WTC11 (cell line): ENCODE data around the gene USP20. TPM values are rescaled to one million over a fixed set of nuclear protein-coding genes. Genes with fewer than 3 reads are reported as not detected.

Experiments
- ATAC-seq: fragments of 200-7000 bp; cut with Tn5 transposase; 2 replicates; pipeline ENCODE4 v1.10.0; 2021; ENCODE audit warnings: mild to moderate bottlenecking, moderate library complexity
- CTCF ChIA-PET: fragments of 300-600 bp; sonication (Branson Sonifier 250); formaldehyde crosslinking; loops from one replicate; lab custom pipeline; 2021; ENCODE audit warnings: antibody characterized with exemption; lab: Charles Lee
- POLR2A ChIA-PET: fragments of 350-600 bp; sonication (Branson Sonifier 250); formaldehyde crosslinking; loops from one replicate; lab custom pipeline; 2021; ENCODE audit warnings: antibody characterized with exemption; lab: Charles Lee
- DNase-seq: peaks from one replicate; pipeline ENCODE4 v3.0.0; 2021; ENCODE audit warnings: low spot score
- H3K27ac Mint-ChIP-seq: 2 replicates; pipeline ENCODE4 v1.8.0; 2021; ENCODE audit warnings: mixed read lengths
- H3K27me3 Mint-ChIP-seq: 2 replicates; pipeline ENCODE4 v1.8.0; 2021; ENCODE audit warnings: low read depth, mild to moderate bottlenecking, moderate library complexity, mixed read lengths
- H3K36me3 Mint-ChIP-seq: 2 replicates; pipeline ENCODE4 v1.8.0; 2021; ENCODE audit warnings: mixed read lengths
- H3K4me1 Mint-ChIP-seq: 2 replicates; pipeline ENCODE4 v1.8.0; 2022; ENCODE audit warnings: mixed read lengths
- H3K4me3 Mint-ChIP-seq: 2 replicates; pipeline ENCODE4 v1.8.0; 2021; ENCODE audit warnings: mild to moderate bottlenecking, moderate library complexity, mixed read lengths
- H3K9me3 Mint-ChIP-seq: 2 replicates; pipeline ENCODE4 v1.8.0; 2021; ENCODE audit warnings: mixed read lengths
- AFF4 ChIP-seq: sonication (generic); formaldehyde crosslinking; IDR thresholded peaks from 2 replicates; pipeline ENCODE4 v1.8.1; 2023; ENCODE audit warnings: mild to moderate bottlenecking, missing genetic modification reagents, borderline replicate concordance
- AR ChIP-seq: fragments of 250-450 bp; sonication (Bioruptor Pico); IDR thresholded peaks from 2 replicates; pipeline ENCODE4 v1.9.0; 2021; ENCODE audit warnings: mild to moderate bottlenecking
- ATF1 ChIP-seq: sonication (generic); formaldehyde crosslinking; IDR thresholded peaks from 2 replicates; pipeline ENCODE4 v1.8.1; 2023; ENCODE audit warnings: mild to moderate bottlenecking, moderate library complexity, missing genetic modification reagents
- ATF6 ChIP-seq: sonication (generic); formaldehyde crosslinking; IDR thresholded peaks from 2 replicates; pipeline ENCODE4 v1.8.1; 2023; ENCODE audit warnings: mild to moderate bottlenecking, missing genetic modification reagents
- CDX4 ChIP-seq: fragments of 250-450 bp; sonication (Bioruptor Pico); IDR thresholded peaks from 2 replicates; pipeline ENCODE4 v1.9.0; 2021; ENCODE audit warnings: moderate library complexity, mild to moderate bottlenecking, inconsistent platforms, borderline replicate concordance
- ERG ChIP-seq: fragments of 250-450 bp; sonication (Bioruptor Pico); IDR thresholded peaks from 2 replicates; pipeline ENCODE4 v1.8.0; 2021; ENCODE audit warnings: mild to moderate bottlenecking
- FOXP1 ChIP-seq: sonication (generic); formaldehyde crosslinking; IDR thresholded peaks from 2 replicates; pipeline ENCODE4 v1.8.0; 2022; ENCODE audit warnings: missing genetic modification reagents, mild to moderate bottlenecking, moderate library complexity, borderline replicate concordance
- GRHL2 ChIP-seq: fragments of 250-450 bp; sonication (Bioruptor Pico); IDR thresholded peaks from 2 replicates; pipeline ENCODE4 v1.8.0; 2022; ENCODE audit warnings: mild to moderate bottlenecking, moderate library complexity; ENCODE audit not compliant: insufficient replicate concordance, severe bottlenecking
- HMGA2 ChIP-seq: fragments of 250-450 bp; sonication (Bioruptor Pico); IDR thresholded peaks from 2 replicates; pipeline ENCODE4 v1.4.0; 2021; ENCODE audit warnings: mild to moderate bottlenecking, moderate library complexity
- MLX ChIP-seq: sonication (generic); formaldehyde crosslinking; IDR thresholded peaks from 2 replicates; pipeline ENCODE4 v1.8.1; 2023; ENCODE audit warnings: mild to moderate bottlenecking, missing genetic modification reagents, moderate library complexity
- MXD4 ChIP-seq: fragments of 250-450 bp; sonication (Bioruptor Pico); IDR thresholded peaks from 2 replicates; pipeline ENCODE4 v1.8.0; 2021; ENCODE audit warnings: mild to moderate bottlenecking, moderate library complexity, borderline replicate concordance
- PRRX2 ChIP-seq: fragments of 250-450 bp; sonication (Bioruptor Pico); IDR thresholded peaks from 2 replicates; pipeline ENCODE4 v1.8.0; 2021; ENCODE audit warnings: mild to moderate bottlenecking
- RORB ChIP-seq: fragments of 250-450 bp; sonication (Bioruptor Pico); IDR thresholded peaks from 2 replicates; pipeline ENCODE4 v1.9.0; 2021; ENCODE audit warnings: mild to moderate bottlenecking
- USF1 ChIP-seq: sonication (generic); formaldehyde crosslinking; IDR thresholded peaks from 2 replicates; pipeline ENCODE4 v1.8.0; 2022; ENCODE audit warnings: mild to moderate bottlenecking, missing genetic modification reagents
- total RNA-seq: library from RNA; stranded (reverse); gene quantifications from 3 replicates; pipeline ENCODE4 v1.2.3, GENCODE V29; 2021

Gene USP20
- total RNA-seq, 1 experiment from 2014 or later = 29.3 TPM

GRCh38 chr9:129901993-129902739 is 66.9 kb downstream of the USP20 start (continued):
- no peak for TF ChIP-seq AR (CRISPR knock-in tag)
- no peak for TF ChIP-seq PRRX2 (CRISPR knock-in tag)
- no peak for TF ChIP-seq USF1 (CRISPR knock-in tag)
- no peak for TF ChIP-seq MXD4 (CRISPR knock-in tag)
- TF ChIP-seq GRHL2 (CRISPR knock-in tag) = no peak

- Mint-ChIP-seq H3K27me3 (no peaks in the 10 kb centered on the region), H3K27ac (no peak overlapping the region), H3K9me3 (peaks cover 9% of the 10 kb centered on the region; the same call in 1 of the 2 replicates), H3K36me3 (peaks cover 42% of the 10 kb centered on the region), H3K4me1 (peaks cover 11% of the 10 kb centered on the region), H3K4me3 (no peak overlapping the region)
- ATAC-seq = no peak
- no peak for DNase-seq
- POLR2A ChIA-PET = no interaction called here
- CTCF ChIA-PET = no interaction called here
- TF ChIP-seq AFF4 (CRISPR knock-in tag) = no peak
Measured at GRCh38 chr9:129902740-129903134, 67.5 kb downstream of the USP20 start.

GRCh38 chr9:129904734-129905133 is 69.5 kb downstream of the USP20 start:
- no peaks in the 10 kb centered on the region for H3K27me3 Mint-ChIP-seq
- H3K4me3 Mint-ChIP-seq = no peak overlapping the region
- H3K4me1 Mint-ChIP-seq = peaks cover 24% of the 10 kb centered on the region
- 0 out of 2 replicates have a peak overlapping the region, but pooled peaks have one; percentile 21 for H3K27ac Mint-ChIP-seq
- TF ChIP-seq FOXP1 (no peak), HMGA2 (CRISPR knock-in tag) (peak; percentile 99)
- TF ChIP-seq, all 79 proteins: peak for 1
- no peak for ATAC-seq
- Mint-ChIP-seq H3K36me3 (peaks cover 34% of the 10 kb centered on the region), H3K9me3 (peaks cover 9% of the 10 kb centered on the region; the same call in 1 of the 2 replicates)
- ChIA-PET POLR2A (interaction anchor here (0.6 to 1.0 kb wide), 2 partner anchors 13 to 39 kb away, joined by 3 to 4 read pairs; no protein-coding TSS in a partner anchor), CTCF (no interaction called here)
- DNase-seq = no peak

- Mint-ChIP-seq H3K36me3 (peaks cover 28% of the 10 kb centered on the region), H3K4me3 (no peak overlapping the region), H3K27ac (no peak overlapping the region; the same call in 1 of the 2 replicates), H3K27me3 (no peaks in the 10 kb centered on the region), H3K4me1 (peaks cover 29% of the 10 kb centered on the region), H3K9me3 (peaks cover 9% of the 10 kb centered on the region; the same call in 1 of the 2 replicates)
- ChIA-PET POLR2A (no interaction called here), CTCF (interaction anchor here (0.7 to 2.4 kb wide), 2 partner anchors 8 to 169 kb away, joined by 3 to 8 read pairs; no protein-coding TSS in a partner anchor)
- no peak for DNase-seq
- ATAC-seq = no peak
- TF ChIP-seq PRRX2 (CRISPR knock-in tag) (no peak), MLX (CRISPR knock-in tag) (no peak), ERG (no peak), CDX4 (CRISPR knock-in tag) (no peak), ATF6 (no peak), MXD4 (CRISPR knock-in tag) (no peak), ATF1 (CRISPR knock-in tag) (no peak), RORB (CRISPR knock-in tag) (no peak)
Measured at GRCh38 chr9:129906298-129906697, 71.0 kb downstream of the USP20 start.
